Mammary epithelial cell (primary cell): ENCODE measurements around the gene TBC1D28.
"Not testable (repeated sequence)": the region's sequence is repeated elsewhere in the genome, so short reads cannot be mapped to it uniquely, and the experiment has no call there.

Source experiments
- EZH2 ChIP-seq: IDR thresholded peaks from 2 replicates; pipeline ENCODE4 v1.6.1; 2012; ENCODE audit warnings: low read length, inconsistent platforms, borderline replicate concordance
- TF ChIP-seq, protein P1 (sequence below), 2 donors: IDR thresholded peaks in 1 of 2; conservative IDR thresholded peaks in 1 of 2; 2 replicates each; pipeline ENCODE4 v1.5.1; 2011 to 2012; ENCODE audit warnings: inconsistent platforms in 2 of 2, low read length in 2 of 2, mild to moderate bottlenecking in 2 of 2, control low read depth in 1 of 2, low read depth in 1 of 2; ENCODE audit not compliant: insufficient read depth in 1 of 2; ENCODE audit errors: extremely low read depth in 1 of 2

- TF ChIP-seq, protein P1, sequence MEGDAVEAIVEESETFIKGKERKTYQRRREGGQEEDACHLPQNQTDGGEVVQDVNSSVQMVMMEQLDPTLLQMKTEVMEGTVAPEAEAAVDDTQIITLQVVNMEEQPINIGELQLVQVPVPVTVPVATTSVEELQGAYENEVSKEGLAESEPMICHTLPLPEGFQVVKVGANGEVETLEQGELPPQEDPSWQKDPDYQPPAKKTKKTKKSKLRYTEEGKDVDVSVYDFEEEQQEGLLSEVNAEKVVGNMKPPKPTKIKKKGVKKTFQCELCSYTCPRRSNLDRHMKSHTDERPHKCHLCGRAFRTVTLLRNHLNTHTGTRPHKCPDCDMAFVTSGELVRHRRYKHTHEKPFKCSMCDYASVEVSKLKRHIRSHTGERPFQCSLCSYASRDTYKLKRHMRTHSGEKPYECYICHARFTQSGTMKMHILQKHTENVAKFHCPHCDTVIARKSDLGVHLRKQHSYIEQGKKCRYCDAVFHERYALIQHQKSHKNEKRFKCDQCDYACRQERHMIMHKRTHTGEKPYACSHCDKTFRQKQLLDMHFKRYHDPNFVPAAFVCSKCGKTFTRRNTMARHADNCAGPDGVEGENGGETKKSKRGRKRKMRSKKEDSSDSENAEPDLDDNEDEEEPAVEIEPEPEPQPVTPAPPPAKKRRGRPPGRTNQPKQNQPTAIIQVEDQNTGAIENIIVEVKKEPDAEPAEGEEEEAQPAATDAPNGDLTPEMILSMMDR (conservative IDR thresholded peaks at IDR 0.05 in 1 of 2, IDR thresholded peaks at IDR 0.05 in 1 of 2; ENCODE audit: extremely low read depth in 1 of 2, insufficient read depth in 1 of 2, low read depth in 1 of 2, low read length in 2 of 2) = not testable (repeated sequence)
- not testable (repeated sequence) for TF ChIP-seq EZH2
Observed at GRCh38 chr17:18593138-18593537, 51.1 kb downstream of the TBC1D28 start.
